ENCODE measurements around the gene SFRP5. TPM values are rescaled to one million over a fixed set of nuclear protein-coding genes. Genes with fewer than 3 reads are reported as not detected.
A peak's percentile ranks its signal among the peaks of the same experiment; 100 is the strongest.

The SFRP5 gene
- total RNA-seq, 2 experiments from 2014 or later: not detected

- no peak overlapping the region for H3K4me3 Mint-ChIP-seq
- DNase-seq: no peak
- H3K27ac Mint-ChIP-seq: no peak overlapping the region
- intact Hi-C loops (cut with micrococcal nuclease): no loop called here
- H3K9me3 Mint-ChIP-seq: no peaks in the 10 kb centered on the region
- peaks cover 38% of the 10 kb centered on the region for H3K36me3 Mint-ChIP-seq
- POLR2A ChIA-PET: no interaction called here
- H3K4me1 Mint-ChIP-seq (ENCODE audit: low read depth): peaks cover 49% of the 10 kb centered on the region
- no peaks in the 10 kb centered on the region for H3K27me3 Mint-ChIP-seq
- CTCF ChIA-PET: interaction anchor here (1.1 kb wide), 1 partner anchor 39 kb away, joined by 3 read pairs; no protein-coding TSS in a partner anchor
These were observed 31.2 kb downstream of the SFRP5 start for GRCh38 chr10:97740613-97741012.

- ChIA-PET CTCF (interaction anchor here (0.7 kb wide), 4 partner anchors 29 to 1719 kb away, joined by 3 to 6 read pairs (median 4); no protein-coding TSS in a partner anchor), POLR2A (interaction anchor here (0.7 kb wide), 1 partner anchor 278 kb away, joined by 3 read pairs; no protein-coding TSS in a partner anchor)
- Mint-ChIP-seq H3K27ac (no peak overlapping the region), H3K27me3 (no peaks in the 10 kb centered on the region), H3K4me3 (peak overlapping the region; percentile 95), H3K36me3 (peaks cover 25% of the 10 kb centered on the region), H3K9me3 (no peaks in the 10 kb centered on the region), H3K4me1 (ENCODE audit: low read depth) (peaks cover 48% of the 10 kb centered on the region)
- intact Hi-C loops (cut with micrococcal nuclease): loop anchor here (10.0 kb wide), 1 partner anchor 164 kb away; the partner anchor contains the start of gene ANKRD2
- DNase-seq: no peak
These were observed 33.2 kb downstream of the SFRP5 start for GRCh38 chr10:97738616-97739015.

GRCh38 chr10:97737770-97738265, 34.0 kb downstream of the SFRP5 start:
- intact Hi-C loops (cut with micrococcal nuclease): loop anchor here (1.0 to 10.0 kb wide), 3 partner anchors 51 to 163 kb away; partner anchors contain the start of genes ANKRD2 and AVPI1
- ChIA-PET CTCF (interaction anchor here (0.7 kb wide), 1 partner anchor 52 kb away, joined by 4 read pairs; no protein-coding TSS in a partner anchor), POLR2A (no interaction called here)
- Mint-ChIP-seq H3K9me3 (no peaks in the 10 kb centered on the region), H3K4me3 (peak overlapping the region; percentile 95), H3K27me3 (no peaks in the 10 kb centered on the region), H3K36me3 (peaks cover 22% of the 10 kb centered on the region), H3K27ac (peak overlapping the region; percentile 89), H3K4me1 (ENCODE audit: low read depth) (peaks cover 44% of the 10 kb centered on the region)
- no peak for DNase-seq

- ChIA-PET CTCF (interaction anchor here (0.8 to 16.8 kb wide), 9 partner anchors 10 to 433 kb away, joined by 3 to 588 read pairs (median 5); partner anchors contain the start of genes ANKRD2, AVPI1 and MARVELD1), POLR2A (interaction anchor here (0.7 to 1.5 kb wide), 7 partner anchors 10 to 397 kb away, joined by 3 to 12 read pairs (median 4); partner anchors contain the start of genes AVPI1, MARVELD1 and R3HCC1L)
- Mint-ChIP-seq H3K9me3 (no peaks in the 10 kb centered on the region), H3K27me3 (no peaks in the 10 kb centered on the region), H3K27ac (peak within 1 kb of the TSS; percentile 89), H3K4me3 (peak within 1 kb of the TSS; percentile 95), H3K36me3 (peaks cover 22% of the 10 kb centered on the region), H3K4me1 (ENCODE audit: low read depth) (peaks cover 41% of the 10 kb centered on the region)
- intact Hi-C loops (cut with micrococcal nuclease): loop anchor here (1.0 to 10.0 kb wide), 3 partner anchors 50 to 162 kb away; partner anchors contain the start of genes ANKRD2 and AVPI1
- DNase-seq: peak; percentile 98
These were observed 34.7 kb downstream of the SFRP5 start, which contains the start of gene ZFYVE27 for GRCh38 chr10:97736902-97737769. ZFYVE27 (plus strand) TSS chr10:97737128; CDS start chr10:97738478, 1,350 bp downstream.

- DNase-seq: no peak
- POLR2A ChIA-PET: interaction anchor here (0.7 to 1.5 kb wide), 7 partner anchors 9 to 398 kb away, joined by 3 to 12 read pairs (median 4); partner anchors contain the start of genes AVPI1, MARVELD1 and R3HCC1L
- peak overlapping the region; percentile 95 for H3K4me3 Mint-ChIP-seq
These were observed 35.3 kb downstream of the SFRP5 start for GRCh38 chr10:97736403-97736901.

GRCh38 chr10:97734021-97734420, 37.8 kb downstream of the SFRP5 start:
- H3K4me3 Mint-ChIP-seq: no peak overlapping the region
- no peak overlapping the region for H3K27ac Mint-ChIP-seq
- H3K9me3 Mint-ChIP-seq: no peaks in the 10 kb centered on the region
- ChIA-PET POLR2A (interaction anchor here (1.5 kb wide), 1 partner anchor 20 kb away, joined by 3 read pairs; the partner anchor contains the start of gene MARVELD1), CTCF (interaction anchor here (1.0 to 16.8 kb wide), 7 partner anchors 9 to 162 kb away, joined by 3 to 588 read pairs (median 6); partner anchors contain the start of genes ANKRD2, AVPI1 and MARVELD1)
- H3K27me3 Mint-ChIP-seq: peaks cover 5% of the 10 kb centered on the region
- peaks cover 8% of the 10 kb centered on the region for H3K36me3 Mint-ChIP-seq
- intact Hi-C loops (cut with micrococcal nuclease): loop anchor here (10.0 kb wide), 1 partner anchor 159 kb away; the partner anchor contains the start of gene ANKRD2
- H3K4me1 Mint-ChIP-seq (ENCODE audit: low read depth): peaks cover 22% of the 10 kb centered on the region
- DNase-seq: no peak

More at GRCh38 chr10:97736403-97736901, 35.3 kb downstream of the SFRP5 start:
- no peaks in the 10 kb centered on the region for H3K9me3 Mint-ChIP-seq
- CTCF ChIA-PET: interaction anchor here (0.8 to 16.8 kb wide), 9 partner anchors 10 to 434 kb away, joined by 3 to 588 read pairs (median 5); partner anchors contain the start of genes ANKRD2, AVPI1 and MARVELD1
- intact Hi-C loops (cut with micrococcal nuclease): loop anchor here (10.0 kb wide), 1 partner anchor 162 kb away; the partner anchor contains the start of gene ANKRD2
- peaks cover 40% of the 10 kb centered on the region for H3K4me1 Mint-ChIP-seq (ENCODE audit: low read depth)
- H3K27ac Mint-ChIP-seq: peak overlapping the region; percentile 89
- H3K27me3 Mint-ChIP-seq: no peaks in the 10 kb centered on the region
- peaks cover 20% of the 10 kb centered on the region for H3K36me3 Mint-ChIP-seq

GRCh38 chr10:97733256-97733655, 38.5 kb downstream of the SFRP5 start:
- no peaks in the 10 kb centered on the region for H3K9me3 Mint-ChIP-seq
- DNase-seq: no peak
- CTCF ChIA-PET: interaction anchor here (1.6 to 16.8 kb wide), 6 partner anchors 10 to 161 kb away, joined by 3 to 588 read pairs (median 19); partner anchors contain the start of genes ANKRD2, AVPI1 and MARVELD1
- intact Hi-C loops (cut with micrococcal nuclease): loop anchor here (10.0 kb wide), 1 partner anchor 158 kb away; the partner anchor contains the start of gene ANKRD2
- POLR2A ChIA-PET: interaction anchor here (0.9 kb wide), 1 partner anchor 10 kb away, joined by 3 read pairs; no protein-coding TSS in a partner anchor
- H3K4me3 Mint-ChIP-seq: no peak overlapping the region
- peaks cover 17% of the 10 kb centered on the region for H3K4me1 Mint-ChIP-seq (ENCODE audit: low read depth)
- peaks cover 6% of the 10 kb centered on the region for H3K27me3 Mint-ChIP-seq
- peaks cover 8% of the 10 kb centered on the region for H3K36me3 Mint-ChIP-seq
- H3K27ac Mint-ChIP-seq: no peak overlapping the region

- intact Hi-C loops (cut with micrococcal nuclease): loop anchor here (10.0 kb wide), 1 partner anchor 157 kb away; the partner anchor contains the start of gene ANKRD2
- peaks cover 10% of the 10 kb centered on the region for H3K4me1 Mint-ChIP-seq (ENCODE audit: low read depth)
- H3K27me3 Mint-ChIP-seq: peaks cover 6% of the 10 kb centered on the region
- H3K4me3 Mint-ChIP-seq: no peak overlapping the region
- no peak for DNase-seq
- ChIA-PET POLR2A (no interaction called here), CTCF (interaction anchor here (1.1 to 16.8 kb wide), 12 partner anchors 8 to 179 kb away, joined by 3 to 588 read pairs (median 6); partner anchors contain the start of genes AVPI1 and MARVELD1)
- H3K9me3 Mint-ChIP-seq: no peaks in the 10 kb centered on the region
- H3K27ac Mint-ChIP-seq: no peak overlapping the region
- H3K36me3 Mint-ChIP-seq: peaks cover 2% of the 10 kb centered on the region
These were observed 39.8 kb downstream of the SFRP5 start for GRCh38 chr10:97732052-97732359.

GRCh38 chr10:97731346-97732051, 40.3 kb downstream of the SFRP5 start:
- Mint-ChIP-seq H3K27ac (no peak overlapping the region), H3K27me3 (peaks cover 8% of the 10 kb centered on the region), H3K9me3 (no peaks in the 10 kb centered on the region), H3K4me1 (ENCODE audit: low read depth) (peaks cover 10% of the 10 kb centered on the region), H3K36me3 (no peaks in the 10 kb centered on the region), H3K4me3 (no peak overlapping the region)
- DNase-seq: peak; percentile 63
- ChIA-PET POLR2A (no interaction called here), CTCF (interaction anchor here (0.7 to 16.8 kb wide), 13 partner anchors 8 to 179 kb away, joined by 3 to 588 read pairs (median 5); partner anchors contain the start of genes AVPI1 and MARVELD1)
- intact Hi-C loops (cut with micrococcal nuclease): loop anchor here (1.0 to 10.0 kb wide), 4 partner anchors 22 to 157 kb away; partner anchors contain the start of gene ANKRD2

GRCh38 chr10:97729014-97729413, 42.8 kb downstream of the SFRP5 start:
- H3K36me3 Mint-ChIP-seq: no peaks in the 10 kb centered on the region
- H3K27ac Mint-ChIP-seq: no peak overlapping the region
- H3K27me3 Mint-ChIP-seq: peaks cover 10% of the 10 kb centered on the region
- H3K9me3 Mint-ChIP-seq: no peaks in the 10 kb centered on the region
- ChIA-PET CTCF (interaction anchor here (16.8 kb wide), 1 partner anchor 18 kb away, joined by 588 read pairs; the partner anchor contains the start of gene MARVELD1), POLR2A (no interaction called here)
- no peak overlapping the region for H3K4me3 Mint-ChIP-seq
- intact Hi-C loops (cut with micrococcal nuclease): no loop called here
- peaks cover 6% of the 10 kb centered on the region for H3K4me1 Mint-ChIP-seq (ENCODE audit: low read depth)
- no peak for DNase-seq
